ENCODE measurements around the gene SLC18A2. TPM values are rescaled to one million over a fixed set of nuclear protein-coding genes. Genes with fewer than 3 reads are reported as not detected.
"Not testable (repeated sequence)": the region's sequence is repeated elsewhere in the genome, so short reads cannot be mapped to it uniquely, and the experiment has no call there.

The SLC18A2 gene
- total RNA-seq, 2 donors from 2014 or later, result 0.05 TPM; not detected in 1

DNA sequence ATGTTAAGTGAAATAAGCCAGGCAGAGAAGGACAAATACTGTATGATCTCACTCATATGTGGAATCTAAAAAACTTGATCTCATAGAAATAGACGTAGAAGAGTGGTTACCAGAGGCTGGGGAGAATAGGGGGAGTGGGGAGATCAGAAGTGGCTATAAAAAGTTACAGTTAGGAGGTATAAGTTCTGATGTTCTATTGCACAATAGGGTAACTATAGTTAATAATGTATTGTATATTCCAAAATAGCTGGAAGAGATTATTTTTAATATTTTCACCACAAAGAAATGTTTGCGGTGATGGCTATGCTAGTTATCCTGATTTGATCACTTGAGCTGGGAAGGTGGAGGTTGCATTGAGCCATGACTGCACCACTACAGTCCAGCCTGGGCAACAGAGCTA is 53.8 kb downstream of the SLC18A2 start:
- H3K36me3 Mint-ChIP-seq (ENCODE audit: low read depth), result peaks cover 17% of the 10 kb centered on the region
- H3K4me1 Mint-ChIP-seq, result peaks cover 4% of the 10 kb centered on the region
- H3K9me3 Mint-ChIP-seq, result no peaks in the 10 kb centered on the region
- H3K27me3 Mint-ChIP-seq, result no peaks in the 10 kb centered on the region
- H3K4me3 Mint-ChIP-seq, result no peak overlapping the region
- no peak overlapping the region for H3K27ac Mint-ChIP-seq
- no peak for ATAC-seq (replicated peaks)

DNA sequence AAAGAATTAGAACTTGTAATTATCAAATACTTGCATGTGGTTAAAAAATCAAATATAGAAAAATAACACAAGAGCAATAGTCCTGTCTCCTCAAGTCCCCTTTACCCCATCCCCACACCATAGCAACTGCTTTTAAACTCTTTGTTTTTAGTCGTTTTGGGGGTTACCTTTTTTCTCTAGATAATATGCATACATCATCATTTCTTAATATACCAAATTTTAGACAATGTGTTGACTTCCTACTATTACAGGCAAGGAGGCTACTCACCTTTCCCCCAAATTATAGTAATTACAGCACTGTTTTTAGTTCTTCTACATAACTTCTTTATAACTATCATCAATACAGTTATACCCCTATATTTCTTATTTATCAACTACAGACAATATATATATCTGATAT is 57.3 kb downstream of the SLC18A2 start:
- H3K27ac Mint-ChIP-seq, result no peak overlapping the region
- H3K4me3 Mint-ChIP-seq, result no peak overlapping the region
- no peaks in the 10 kb centered on the region for H3K27me3 Mint-ChIP-seq
- H3K9me3 Mint-ChIP-seq, result peaks cover 9% of the 10 kb centered on the region
- H3K36me3 Mint-ChIP-seq (ENCODE audit: low read depth), result peaks cover 21% of the 10 kb centered on the region
- H3K4me1 Mint-ChIP-seq, result peaks cover 4% of the 10 kb centered on the region
- no peak for ATAC-seq (replicated peaks)

DNA sequence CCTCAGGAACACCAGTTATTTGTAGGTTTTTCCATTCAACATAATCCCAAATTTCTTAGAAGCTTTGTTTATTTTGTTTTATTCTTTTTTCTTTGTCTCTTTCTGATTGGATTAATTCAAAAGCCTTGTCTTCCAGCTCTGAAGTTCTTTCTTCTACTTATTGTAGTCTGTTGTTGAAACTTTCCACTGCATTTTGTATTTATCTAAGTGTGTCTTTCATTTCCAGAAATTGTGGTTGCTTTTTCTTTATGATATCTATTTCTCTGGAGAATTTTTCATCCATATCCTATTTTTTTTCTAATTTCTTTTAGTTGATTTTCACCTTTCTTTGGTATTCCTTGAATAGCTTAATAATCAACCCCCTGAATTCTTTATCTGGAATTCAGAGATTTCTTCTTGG is 58.5 kb downstream of the SLC18A2 start:
- no peak for ATAC-seq (replicated peaks)
- no peak overlapping the region for H3K27ac Mint-ChIP-seq
- H3K27me3 Mint-ChIP-seq, result no peaks in the 10 kb centered on the region
- H3K9me3 Mint-ChIP-seq, result peaks cover 9% of the 10 kb centered on the region
- H3K36me3 Mint-ChIP-seq (ENCODE audit: low read depth), result peaks cover 25% of the 10 kb centered on the region
- H3K4me3 Mint-ChIP-seq, result no peak overlapping the region
- H3K4me1 Mint-ChIP-seq, result no peaks in the 10 kb centered on the region

DNA sequence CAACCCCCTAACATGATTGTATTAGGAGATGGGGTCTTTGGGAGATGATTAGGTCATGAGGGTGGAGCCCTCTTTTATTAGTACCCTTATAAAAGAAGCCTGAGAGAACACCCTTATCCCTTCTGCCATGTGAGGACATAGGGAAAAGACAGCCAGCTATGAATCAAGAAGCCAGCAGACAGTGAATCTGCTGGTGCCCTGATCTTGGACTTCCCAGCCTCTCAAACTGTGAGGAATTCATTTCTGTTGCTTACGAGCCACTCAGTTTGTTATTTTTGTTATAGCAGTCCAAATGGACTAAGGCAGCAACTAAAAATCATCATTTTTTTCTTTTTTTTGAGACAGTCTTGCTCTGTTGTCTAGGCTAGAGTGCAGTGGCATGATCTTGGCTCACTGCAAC is 59.8 kb downstream of the SLC18A2 start:
- Mint-ChIP-seq H3K27ac (no peak overlapping the region), H3K4me1 (no peaks in the 10 kb centered on the region), H3K9me3 (peaks cover 9% of the 10 kb centered on the region), H3K4me3 (no peak overlapping the region), H3K27me3 (no peaks in the 10 kb centered on the region), H3K36me3 (ENCODE audit: low read depth) (peaks cover 22% of the 10 kb centered on the region)
- ATAC-seq (replicated peaks), result no peak

DNA sequence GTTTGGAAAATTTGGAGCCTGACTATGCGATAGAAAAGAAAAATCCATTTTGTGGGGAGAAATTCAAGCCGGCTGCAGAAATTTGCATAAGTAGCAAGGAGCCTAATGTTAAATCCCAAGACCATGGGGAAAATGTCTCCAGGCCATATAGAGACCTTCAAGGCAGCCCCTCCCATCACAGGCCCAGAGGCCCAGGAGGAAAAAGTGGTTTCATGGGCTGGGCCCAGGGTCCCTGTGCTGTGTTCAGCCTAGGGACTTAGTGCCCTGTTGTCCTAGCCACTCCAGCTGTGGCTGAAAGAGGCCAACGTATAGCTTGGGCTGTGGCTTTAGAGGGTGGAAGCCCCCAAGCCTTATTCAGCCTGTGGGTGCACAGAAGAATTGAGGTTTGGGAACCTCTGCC is 62.5 kb downstream of the SLC18A2 start:
- H3K27ac Mint-ChIP-seq; H3K4me1 Mint-ChIP-seq; H3K27me3 Mint-ChIP-seq; H3K4me3 Mint-ChIP-seq; H3K9me3 Mint-ChIP-seq; ATAC-seq (replicated peaks): not testable (repeated sequence)
- peaks cover 19% of the 10 kb centered on the region for H3K36me3 Mint-ChIP-seq (ENCODE audit: low read depth)

DNA sequence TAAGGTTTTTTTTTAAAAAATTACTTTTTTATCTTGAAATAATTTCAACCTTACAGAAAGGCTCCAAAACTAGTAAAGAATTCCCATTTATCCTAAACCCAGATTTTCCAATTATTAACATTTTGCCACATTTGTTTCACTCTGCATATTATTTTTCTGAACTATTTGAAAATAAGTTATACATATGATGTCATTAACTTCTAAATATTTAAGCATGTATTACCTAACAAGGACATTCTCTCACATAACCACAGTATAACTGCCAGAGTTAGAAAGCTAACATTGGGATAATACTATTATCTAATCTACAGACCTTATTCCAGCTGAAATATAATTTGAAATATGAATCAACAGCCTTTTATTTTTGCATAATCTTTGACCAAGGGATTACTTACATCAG is 65.8 kb downstream of the SLC18A2 start:
- Mint-ChIP-seq H3K9me3 (peaks cover 7% of the 10 kb centered on the region), H3K27me3 (no peaks in the 10 kb centered on the region), H3K4me3 (no peak overlapping the region), H3K36me3 (ENCODE audit: low read depth) (peaks cover 25% of the 10 kb centered on the region), H3K4me1 (peaks cover 6% of the 10 kb centered on the region), H3K27ac (no peak overlapping the region)
- no peak for ATAC-seq (replicated peaks)

DNA sequence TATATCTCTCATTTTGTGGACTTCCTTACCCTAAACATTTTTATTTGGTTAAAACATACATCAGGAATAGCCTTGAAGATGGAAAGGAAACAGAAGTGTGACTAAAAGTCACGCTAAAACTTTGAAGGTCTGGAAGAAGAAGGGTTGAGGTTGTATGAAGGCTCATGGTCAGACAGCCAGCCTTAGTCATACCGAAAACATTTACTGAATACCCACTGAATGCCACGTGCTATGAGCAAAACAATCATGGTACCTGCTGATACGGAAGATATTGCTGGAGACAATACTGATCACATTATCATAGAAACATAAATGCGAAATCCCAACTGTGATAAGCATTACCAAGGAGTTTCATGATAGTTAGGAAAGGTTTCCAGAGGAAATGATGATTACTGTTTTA is 70.3 kb downstream of the SLC18A2 start:
- ATAC-seq (replicated peaks), result no peak
- no peaks in the 10 kb centered on the region for H3K9me3 Mint-ChIP-seq
- no peak overlapping the region for H3K4me3 Mint-ChIP-seq
- peaks cover 49% of the 10 kb centered on the region for H3K36me3 Mint-ChIP-seq (ENCODE audit: low read depth)
- peaks cover 8% of the 10 kb centered on the region for H3K4me1 Mint-ChIP-seq
- H3K27me3 Mint-ChIP-seq, result no peaks in the 10 kb centered on the region
- no peak overlapping the region for H3K27ac Mint-ChIP-seq

DNA sequence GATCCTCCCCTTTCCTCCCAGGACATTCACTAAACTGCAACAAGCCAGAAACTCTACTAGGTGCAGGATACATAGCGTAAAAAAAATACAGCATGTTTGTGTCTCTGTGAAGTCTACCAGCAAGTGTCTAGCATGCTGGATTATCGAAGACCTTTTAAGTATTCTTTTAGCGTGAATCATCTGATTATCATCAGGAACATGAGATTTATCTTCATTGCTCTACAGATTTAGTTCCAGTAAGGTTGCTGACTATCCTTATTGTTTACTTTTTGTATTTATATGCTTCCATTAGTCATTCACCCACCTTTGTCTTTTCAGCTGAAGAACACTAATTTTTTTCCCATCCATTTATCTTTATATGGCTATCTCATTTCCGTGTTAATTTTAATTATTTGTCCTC is 71.5 kb downstream of the SLC18A2 start:
- Mint-ChIP-seq H3K4me1 (peaks cover 8% of the 10 kb centered on the region), H3K9me3 (no peaks in the 10 kb centered on the region), H3K27me3 (no peaks in the 10 kb centered on the region), H3K27ac (no peak overlapping the region), H3K36me3 (ENCODE audit: low read depth) (peaks cover 58% of the 10 kb centered on the region), H3K4me3 (no peak overlapping the region)
- ATAC-seq (replicated peaks), result no peak

DNA sequence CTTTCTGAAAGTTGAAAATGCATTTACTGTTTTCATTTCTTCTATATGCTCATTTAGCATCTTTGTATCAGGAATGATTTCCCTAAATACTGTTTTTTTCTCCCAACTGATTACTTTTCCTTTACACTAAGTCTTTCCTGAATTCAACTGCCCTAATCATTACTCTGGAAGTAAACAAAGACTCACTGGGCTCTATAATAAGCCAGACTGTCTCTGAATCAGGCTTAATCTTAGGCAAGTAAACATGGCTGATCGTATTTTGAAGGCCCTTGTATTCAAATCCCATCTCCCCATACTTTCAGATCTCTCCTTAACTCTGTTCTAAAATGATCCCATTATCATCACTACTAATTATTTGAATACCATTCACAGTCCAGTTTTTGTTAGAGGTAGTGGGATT is 72.7 kb downstream of the SLC18A2 start:
- no peak for ATAC-seq (replicated peaks)

DNA sequence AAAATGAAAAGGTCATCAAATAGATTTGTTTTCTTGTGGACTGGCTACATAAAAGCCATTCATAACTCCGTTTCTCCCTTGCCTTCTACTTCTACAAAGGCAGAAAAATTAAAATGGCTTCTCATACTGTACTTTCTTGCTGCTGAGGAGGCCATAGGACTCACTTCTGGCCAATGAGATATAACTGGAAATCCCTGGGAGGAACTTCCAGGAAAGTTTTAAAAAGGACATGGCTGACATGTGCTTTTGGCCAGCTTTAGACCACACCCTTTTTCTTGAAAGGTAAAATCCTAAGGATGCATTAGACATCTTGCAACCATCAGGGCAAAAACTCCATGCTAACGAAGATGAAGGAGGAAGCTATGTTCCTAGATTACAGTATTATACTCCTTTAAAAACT is 75.8 kb downstream of the SLC18A2 start:
- no peak overlapping the region for H3K4me3 Mint-ChIP-seq
- H3K36me3 Mint-ChIP-seq (ENCODE audit: low read depth), result peaks cover 56% of the 10 kb centered on the region
- H3K4me1 Mint-ChIP-seq, result peaks cover 2% of the 10 kb centered on the region
- no peaks in the 10 kb centered on the region for H3K9me3 Mint-ChIP-seq
- no peak overlapping the region for H3K27ac Mint-ChIP-seq
- no peak for ATAC-seq (replicated peaks)
- H3K27me3 Mint-ChIP-seq, result no peaks in the 10 kb centered on the region

More for the DNA sequence above, 72.7 kb downstream of the SLC18A2 start:
- peaks cover 8% of the 10 kb centered on the region for H3K4me1 Mint-ChIP-seq
- no peak overlapping the region for H3K4me3 Mint-ChIP-seq
- H3K36me3 Mint-ChIP-seq (ENCODE audit: low read depth), result peaks cover 70% of the 10 kb centered on the region
- H3K9me3 Mint-ChIP-seq, result no peaks in the 10 kb centered on the region
- H3K27ac Mint-ChIP-seq, result no peak overlapping the region
- no peaks in the 10 kb centered on the region for H3K27me3 Mint-ChIP-seq

DNA sequence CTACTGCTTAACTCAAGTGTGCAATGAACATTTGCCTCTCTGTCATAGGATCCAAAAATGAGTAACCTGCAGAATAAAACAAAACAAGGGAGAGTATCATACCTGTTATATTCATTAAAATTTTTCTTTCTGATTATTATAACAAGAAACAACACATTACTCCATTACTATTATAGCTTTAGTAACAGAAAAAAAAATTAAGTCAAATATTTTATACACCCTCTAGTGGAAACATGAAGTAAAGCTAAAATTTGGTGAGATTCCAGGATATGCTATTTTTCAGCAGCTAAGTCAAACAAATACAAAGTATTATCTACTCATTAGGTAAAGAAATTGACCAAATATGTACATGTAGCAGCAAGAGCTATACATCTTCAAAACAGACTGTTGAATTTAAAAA is 78.0 kb downstream of the SLC18A2 start:
- H3K9me3 Mint-ChIP-seq, result no peaks in the 10 kb centered on the region

DNA sequence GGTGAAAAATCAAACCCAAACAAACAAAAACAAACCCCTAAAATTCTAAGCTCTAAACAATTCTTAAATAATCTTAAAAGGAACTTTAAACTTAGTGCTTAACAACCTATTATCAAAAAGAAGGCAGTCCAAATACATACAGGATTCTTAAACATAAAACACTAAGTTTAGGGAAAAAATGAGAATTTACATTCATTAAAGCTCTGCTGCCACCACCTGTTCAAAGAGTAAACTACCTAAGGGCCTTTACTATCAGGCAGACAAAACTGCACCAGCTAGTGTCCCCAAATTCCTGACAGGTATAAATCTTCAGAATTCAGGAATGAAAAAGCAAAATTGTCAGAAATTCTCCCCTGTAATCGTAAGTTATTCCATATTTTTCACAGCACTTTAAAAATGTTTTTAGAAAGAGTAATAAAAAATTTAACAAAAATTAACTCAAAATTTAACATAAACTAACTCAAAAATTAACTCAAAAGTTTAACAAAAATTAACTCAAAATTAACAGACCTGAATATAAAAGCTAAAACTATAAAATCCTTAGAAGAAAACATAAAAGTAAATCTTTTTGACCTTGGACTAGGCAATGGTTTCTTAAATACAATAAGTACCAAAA is 79.2 kb downstream of the SLC18A2 start:
- ATAC-seq (replicated peaks), result no peak
- no peak overlapping the region for H3K4me3 Mint-ChIP-seq

More for the DNA sequence above, 78.0 kb downstream of the SLC18A2 start:
- Mint-ChIP-seq H3K36me3 (ENCODE audit: low read depth) (peaks cover 34% of the 10 kb centered on the region), H3K27me3 (no peaks in the 10 kb centered on the region), H3K27ac (no peak overlapping the region), H3K4me3 (no peak overlapping the region), H3K4me1 (no peaks in the 10 kb centered on the region)
- no peak for ATAC-seq (replicated peaks)

DNA sequence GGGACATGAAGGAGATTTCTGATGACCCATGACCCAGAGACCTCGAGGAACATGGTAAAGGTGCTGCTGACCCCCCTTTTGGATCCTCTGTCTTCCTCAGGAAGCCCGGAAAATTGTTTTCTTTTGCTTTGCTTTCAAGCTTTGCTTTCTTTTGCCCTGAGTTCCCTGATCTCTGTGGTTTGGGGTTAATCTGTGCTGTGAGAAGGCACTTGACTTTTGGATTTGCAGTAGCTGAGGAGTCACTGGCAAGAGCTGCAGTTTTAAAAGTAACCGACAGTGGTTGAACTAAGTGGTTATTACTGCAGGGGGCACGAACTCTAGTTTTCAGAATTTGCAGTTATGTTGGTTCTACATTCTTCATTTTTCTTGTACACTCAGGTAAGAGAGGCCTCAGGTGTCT is 81.3 kb downstream of the SLC18A2 start:
- no peak overlapping the region for H3K4me3 Mint-ChIP-seq
- no peaks in the 10 kb centered on the region for H3K4me1 Mint-ChIP-seq
- no peaks in the 10 kb centered on the region for H3K27me3 Mint-ChIP-seq
- no peak overlapping the region for H3K27ac Mint-ChIP-seq
- H3K36me3 Mint-ChIP-seq (ENCODE audit: low read depth), result peaks cover 18% of the 10 kb centered on the region
- H3K9me3 Mint-ChIP-seq, result no peaks in the 10 kb centered on the region
- no peak for ATAC-seq (replicated peaks)

More for the DNA sequence above, 79.2 kb downstream of the SLC18A2 start:
- no peaks in the 10 kb centered on the region for H3K9me3 Mint-ChIP-seq
- no peaks in the 10 kb centered on the region for H3K4me1 Mint-ChIP-seq
- H3K27ac Mint-ChIP-seq, result no peak overlapping the region
- no peaks in the 10 kb centered on the region for H3K27me3 Mint-ChIP-seq
- peaks cover 25% of the 10 kb centered on the region for H3K36me3 Mint-ChIP-seq (ENCODE audit: low read depth)

DNA sequence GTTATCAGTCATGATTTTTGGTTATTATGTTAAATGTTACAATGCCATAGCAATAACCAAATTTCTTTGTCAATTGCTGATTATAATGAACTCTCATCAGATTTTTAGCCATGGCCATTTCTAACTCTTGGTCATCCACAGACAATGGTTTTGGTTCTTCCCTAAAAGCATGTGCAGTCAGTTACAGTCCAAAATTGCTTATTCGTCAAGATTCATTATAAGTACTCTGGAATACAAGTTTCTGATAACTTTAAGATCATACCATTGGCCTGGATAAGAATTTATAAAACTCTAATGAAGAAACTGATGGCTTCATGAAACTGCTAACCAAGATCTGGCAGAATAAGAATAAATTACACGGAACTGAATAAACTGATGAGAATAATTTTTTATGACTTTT is 83.5 kb downstream of the SLC18A2 start:
- no peak overlapping the region for H3K27ac Mint-ChIP-seq
- H3K4me1 Mint-ChIP-seq, result no peaks in the 10 kb centered on the region
- no peaks in the 10 kb centered on the region for H3K27me3 Mint-ChIP-seq
- H3K9me3 Mint-ChIP-seq, result no peaks in the 10 kb centered on the region
- ATAC-seq (replicated peaks), result no peak
- no peak overlapping the region for H3K4me3 Mint-ChIP-seq
- peaks cover 9% of the 10 kb centered on the region for H3K36me3 Mint-ChIP-seq (ENCODE audit: low read depth)

DNA sequence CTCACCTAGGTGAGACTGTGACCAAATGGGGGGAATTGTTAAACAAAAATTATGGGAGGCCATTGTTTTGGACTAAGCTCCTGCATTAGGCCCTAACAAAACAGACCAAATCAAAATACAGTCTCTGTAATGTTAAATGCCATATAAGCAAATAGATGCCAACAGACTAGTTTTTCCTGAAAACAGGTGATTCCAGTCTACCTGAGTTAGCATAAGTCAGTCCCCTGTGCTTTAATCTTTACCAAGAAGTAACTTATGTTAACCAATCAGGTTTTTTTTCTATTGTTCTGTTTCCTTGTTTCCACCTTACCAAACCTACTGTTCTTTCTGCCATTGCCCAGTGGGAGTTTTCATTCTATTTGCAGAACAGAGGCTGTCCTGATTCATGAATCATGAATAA is 86.3 kb downstream of the SLC18A2 start:
- Mint-ChIP-seq H3K27ac (no peak overlapping the region), H3K36me3 (ENCODE audit: low read depth) (peaks cover 13% of the 10 kb centered on the region)

More for the DNA sequence above, 86.3 kb downstream of the SLC18A2 start:
- Mint-ChIP-seq H3K9me3 (no peaks in the 10 kb centered on the region), H3K4me1 (no peaks in the 10 kb centered on the region), H3K4me3 (no peak overlapping the region), H3K27me3 (no peaks in the 10 kb centered on the region)
- ATAC-seq (replicated peaks), result no peak

All from activated T-helper 17 cell treated with anti-CD3 and anti-CD28 coated beads, Interleukin-2, amount 50 U/mL, for 72 hours (primary cell).